BLaER1 (cell line): ENCODE data around the gene GPR132.
A peak's percentile ranks its signal among the peaks of the same experiment; 100 is the strongest.

Experiments used
- H3K27ac ChIP-seq: shearing (Covaris generic); formaldehyde crosslinking; 2 replicates; pipeline ENCODE4 v1.8.1; 2022
- H3K27me3 ChIP-seq: shearing (Covaris generic); formaldehyde crosslinking; 2 replicates; pipeline ENCODE4 v1.8.1; 2022
- H3K36me3 ChIP-seq: shearing (Covaris generic); formaldehyde crosslinking; 2 replicates; pipeline ENCODE4 v1.8.1; 2022
- H3K4me1 ChIP-seq: shearing (Covaris generic); formaldehyde crosslinking; 2 replicates; pipeline ENCODE4 v1.8.1; 2022
- H3K4me2 ChIP-seq: shearing (Covaris generic); formaldehyde crosslinking; 2 replicates; pipeline ENCODE4 v1.8.1; 2022
- H3K4me3 ChIP-seq: shearing (Covaris generic); formaldehyde crosslinking; 2 replicates; pipeline ENCODE4 v1.8.1; 2022
- H3K9ac ChIP-seq: shearing (Covaris generic); formaldehyde crosslinking; 2 replicates; pipeline ENCODE4 v1.8.1; 2022
- H3K9me3 ChIP-seq: shearing (Covaris generic); formaldehyde crosslinking; 2 replicates; pipeline ENCODE4 v1.8.1; 2022
- H4K20me1 ChIP-seq: shearing (Covaris generic); formaldehyde crosslinking; 2 replicates; pipeline ENCODE4 v1.8.1; 2022
- Cebpa-rat ChIP-seq: shearing (Covaris generic); IDR thresholded peaks from 2 replicates; pipeline ENCODE4 v1.8.1; 2022

GPR132 gene

DNA sequence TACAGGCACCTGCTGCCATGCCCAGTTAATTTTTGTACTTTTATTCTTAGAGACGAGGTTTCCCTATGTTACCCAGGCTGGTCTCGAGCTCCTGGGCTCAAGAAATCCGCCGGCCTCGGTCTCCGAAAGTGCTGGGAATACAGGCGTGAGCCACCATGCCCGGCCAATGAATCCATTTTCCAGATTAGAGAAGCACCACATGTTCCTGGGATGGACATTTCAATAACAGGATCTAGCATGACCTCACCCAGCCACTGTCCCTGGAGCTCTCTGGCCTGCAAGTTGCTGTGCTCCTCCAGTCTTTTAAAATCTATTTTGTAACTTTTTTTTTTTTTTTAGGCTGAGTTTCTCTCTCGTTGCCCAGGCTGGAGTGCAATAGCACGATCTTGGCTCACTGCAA lies 2.2 kb downstream of the GPR132 start:
- H3K27ac ChIP-seq = peak overlapping the region; percentile 96
- peak overlapping the region; percentile 100 for H3K4me2 ChIP-seq
- H3K4me3 ChIP-seq = peak overlapping the region; percentile 76
- H3K4me1 ChIP-seq = peaks cover 98% of the 10 kb centered on the region
- H3K9me3 ChIP-seq = no peaks in the 10 kb centered on the region
- H4K20me1 ChIP-seq = peaks cover 41% of the 10 kb centered on the region
- no peak for TF ChIP-seq Cebpa-rat
- H3K27me3 ChIP-seq = no peaks in the 10 kb centered on the region
- peak overlapping the region; percentile 88 for H3K9ac ChIP-seq
- H3K36me3 ChIP-seq = 0 out of 2 replicates have a peak, but pooled peaks cover under 1% of the 10 kb centered on the region

DNA sequence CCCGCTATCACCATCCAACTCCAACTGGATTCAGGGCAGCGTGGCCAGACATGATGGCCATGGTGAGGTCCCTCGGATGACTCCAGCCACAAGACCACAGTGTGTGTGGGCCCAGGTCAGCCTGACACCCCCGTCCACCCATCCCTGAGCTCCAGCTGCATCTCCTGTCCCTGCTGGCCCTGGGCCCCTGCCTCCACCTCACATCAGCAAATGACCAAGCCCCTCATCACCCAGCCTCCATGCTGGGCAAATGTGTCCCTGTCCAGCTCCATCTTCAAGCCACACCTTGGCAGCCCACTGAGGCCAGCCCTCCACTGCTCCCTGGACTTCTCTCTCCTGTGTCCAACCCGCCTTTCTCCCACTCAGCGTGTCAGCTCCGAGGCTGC lies 3.2 kb downstream of the GPR132 start:
- peak overlapping the region; percentile 88 for H3K9ac ChIP-seq
- peak overlapping the region; percentile 100 for H3K4me2 ChIP-seq
- H3K27me3 ChIP-seq = no peaks in the 10 kb centered on the region
- peak overlapping the region; percentile 62 for H3K4me3 ChIP-seq
- no peak for TF ChIP-seq Cebpa-rat
- no peaks in the 10 kb centered on the region for H3K9me3 ChIP-seq
- H3K27ac ChIP-seq = peak overlapping the region; percentile 96
- peaks cover 11% of the 10 kb centered on the region for H3K36me3 ChIP-seq
- peaks cover 51% of the 10 kb centered on the region for H4K20me1 ChIP-seq
- peaks cover 94% of the 10 kb centered on the region for H3K4me1 ChIP-seq

DNA sequence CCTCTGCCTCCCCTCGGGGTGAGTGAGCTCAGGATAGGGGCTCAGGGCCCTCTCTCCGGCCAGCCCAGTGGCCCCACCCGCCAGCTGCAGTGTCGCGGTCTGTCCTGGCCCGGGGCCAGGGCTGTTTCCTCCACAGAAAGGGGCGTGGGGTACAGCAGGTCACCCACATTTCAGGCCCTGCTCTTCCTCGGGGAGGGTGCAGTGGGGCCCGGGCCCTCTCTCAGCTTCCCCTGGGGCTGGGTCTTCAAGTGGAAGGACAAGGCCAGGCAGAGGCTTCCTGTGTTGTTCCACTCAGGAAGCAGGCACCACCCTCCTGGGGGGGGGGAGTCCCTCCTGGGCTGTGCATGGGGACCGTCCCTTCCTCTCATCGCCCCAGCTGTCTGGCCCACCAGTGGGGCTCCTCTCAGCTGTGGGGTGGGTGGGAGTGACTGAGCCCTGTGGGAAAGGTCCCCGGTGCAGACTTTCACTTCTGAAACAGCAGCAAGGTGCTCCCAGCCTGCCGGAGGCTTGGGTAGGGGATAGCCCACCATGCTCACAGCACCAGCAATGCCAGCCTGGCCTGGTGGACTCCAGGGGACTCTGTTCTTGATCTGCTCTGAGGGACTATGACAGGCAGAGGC lies 3.7 kb downstream of the GPR132 start:
- peak overlapping the region; percentile 100 for H3K4me2 ChIP-seq
- peaks cover 89% of the 10 kb centered on the region for H3K4me1 ChIP-seq
- H4K20me1 ChIP-seq = peaks cover 56% of the 10 kb centered on the region
- peaks cover 16% of the 10 kb centered on the region for H3K36me3 ChIP-seq
- H3K4me3 ChIP-seq = peak overlapping the region; percentile 62
- H3K9ac ChIP-seq = peak overlapping the region; percentile 88
- peak overlapping the region; percentile 96 for H3K27ac ChIP-seq
- no peak for TF ChIP-seq Cebpa-rat
- no peaks in the 10 kb centered on the region for H3K27me3 ChIP-seq
- H3K9me3 ChIP-seq = no peaks in the 10 kb centered on the region

DNA sequence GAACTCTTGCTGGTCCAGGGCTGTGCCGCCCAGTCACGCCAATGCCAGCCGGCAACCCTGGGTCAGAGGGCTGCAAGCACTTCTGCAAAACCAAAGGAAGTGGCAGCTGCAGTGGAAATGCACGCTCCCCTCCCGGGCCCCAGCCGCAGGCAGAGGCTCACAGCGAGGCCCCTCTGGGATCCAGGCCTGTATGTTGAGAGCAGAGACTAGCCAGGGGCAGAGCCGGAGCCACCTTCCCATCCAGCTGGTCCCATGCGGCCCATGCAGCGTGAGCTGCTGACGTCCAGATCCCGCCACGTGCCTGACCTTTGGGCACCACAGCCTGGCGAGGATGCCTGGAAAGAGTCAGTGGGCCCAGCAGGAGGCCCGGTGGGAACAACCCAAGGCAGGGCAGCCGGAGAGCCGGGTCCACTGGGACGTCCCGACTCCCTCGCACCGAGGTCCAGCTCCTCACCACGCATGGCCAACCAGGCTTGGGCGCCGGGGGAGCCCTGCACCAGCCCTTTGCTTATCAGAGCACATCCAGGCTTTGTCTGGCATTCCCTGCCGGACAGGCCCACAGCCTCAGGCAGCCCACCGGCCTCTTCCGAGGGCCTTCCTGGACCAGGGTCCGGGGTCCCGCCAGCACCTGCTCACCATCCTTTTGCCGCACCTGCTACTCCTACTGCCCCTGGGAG lies 4.3 kb downstream of the GPR132 start:
- Histone ChIP-seq H3K27ac (peak overlapping the region; percentile 96), H3K4me2 (peak overlapping the region; percentile 100), H3K36me3 (peaks cover 22% of the 10 kb centered on the region), H4K20me1 (peaks cover 62% of the 10 kb centered on the region), H3K27me3 (no peaks in the 10 kb centered on the region), H3K4me3 (peak overlapping the region; percentile 62), H3K4me1 (peaks cover 83% of the 10 kb centered on the region), H3K9ac (peak overlapping the region; percentile 88), H3K9me3 (no peaks in the 10 kb centered on the region)
- no peak for TF ChIP-seq Cebpa-rat

DNA sequence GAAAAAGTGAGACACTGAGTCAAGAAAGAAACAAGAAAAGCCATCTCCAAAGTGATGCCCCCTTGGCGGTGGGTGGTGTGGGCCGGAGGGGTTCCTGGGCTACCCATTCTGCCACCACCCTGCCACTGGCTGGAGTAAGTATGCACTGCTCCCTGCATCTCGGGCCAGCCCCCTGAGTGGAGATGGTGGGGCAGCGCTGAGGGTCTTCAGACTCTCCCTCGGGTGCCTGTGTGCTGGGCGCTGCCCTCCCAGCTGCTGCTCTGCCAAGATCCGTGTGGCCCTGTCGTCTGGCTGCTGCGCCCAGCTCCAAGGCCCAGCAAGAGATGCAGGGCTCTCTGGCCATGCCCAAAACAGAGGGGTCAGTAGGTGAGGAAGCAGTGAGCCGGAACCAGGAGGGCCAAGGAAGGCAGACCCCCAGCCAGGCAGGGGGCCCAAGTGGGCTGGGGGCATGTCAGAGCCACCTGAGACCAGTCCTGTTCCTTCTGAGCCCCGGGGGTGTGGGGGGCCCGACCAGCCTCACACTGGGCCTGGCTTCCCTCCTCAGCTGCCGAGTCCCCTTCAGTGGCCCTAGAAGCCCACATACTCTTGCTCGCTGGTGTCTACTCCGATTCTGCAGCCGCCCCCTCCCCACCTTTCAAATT lies 5.2 kb downstream of the GPR132 start:
- no peak for TF ChIP-seq Cebpa-rat
- Histone ChIP-seq H3K27ac (peak overlapping the region; percentile 96), H4K20me1 (peaks cover 71% of the 10 kb centered on the region), H3K4me3 (peak overlapping the region; percentile 62), H3K4me2 (peak overlapping the region; percentile 100), H3K4me1 (peaks cover 77% of the 10 kb centered on the region), H3K9ac (peak overlapping the region; percentile 88), H3K36me3 (peaks cover 31% of the 10 kb centered on the region), H3K27me3 (no peaks in the 10 kb centered on the region), H3K9me3 (no peaks in the 10 kb centered on the region)

DNA sequence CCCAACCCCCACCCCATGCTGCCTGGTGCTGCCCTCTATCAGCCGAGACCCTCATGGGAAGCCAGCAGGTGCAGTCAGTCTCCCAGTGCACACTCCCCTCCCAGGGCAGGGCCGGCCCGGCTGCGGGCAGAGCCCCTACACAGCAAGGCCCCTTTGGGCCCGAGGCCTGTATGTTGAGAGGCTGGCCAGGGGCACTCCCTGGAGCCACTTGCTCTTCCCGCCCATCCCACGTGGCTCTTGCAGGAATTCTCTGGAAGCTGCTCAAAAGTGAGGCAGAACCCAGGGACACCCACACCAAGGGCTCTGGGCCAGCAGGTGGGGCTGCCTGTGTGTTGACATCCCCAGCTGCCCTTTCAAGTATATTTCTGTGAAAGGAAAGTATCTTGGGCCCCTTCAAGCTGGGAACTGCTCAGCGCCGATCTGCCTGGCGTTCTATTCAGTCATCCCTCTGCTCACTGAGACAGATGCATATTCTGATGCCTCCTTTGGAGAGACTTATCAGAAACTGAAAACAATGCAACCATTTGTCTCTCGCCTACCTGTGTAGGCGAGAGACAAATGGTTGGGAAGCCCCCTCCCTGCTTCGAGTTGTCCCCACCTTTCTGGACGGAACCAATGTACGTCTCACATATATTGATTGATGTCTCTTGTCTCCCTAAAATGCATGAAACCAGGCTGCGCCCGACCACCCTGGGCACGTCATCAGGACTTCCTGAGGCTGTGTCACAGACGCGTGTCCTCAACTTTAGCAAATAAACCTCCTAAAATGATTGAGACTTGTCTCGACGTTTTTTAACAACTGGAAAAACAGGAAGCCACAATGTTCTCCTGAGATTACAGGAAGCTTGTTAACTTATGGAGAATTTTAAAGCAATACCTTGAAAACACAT lies 6.0 kb downstream of the GPR132 start:
- Histone ChIP-seq H3K9ac (peak overlapping the region; percentile 88), H3K36me3 (peaks cover 38% of the 10 kb centered on the region), H3K4me2 (peak overlapping the region; percentile 100), H4K20me1 (peaks cover 78% of the 10 kb centered on the region), H3K27me3 (no peaks in the 10 kb centered on the region), H3K27ac (peak overlapping the region; percentile 96), H3K4me3 (peak overlapping the region; percentile 62), H3K9me3 (no peaks in the 10 kb centered on the region), H3K4me1 (peaks cover 69% of the 10 kb centered on the region)
- no peak for TF ChIP-seq Cebpa-rat

DNA sequence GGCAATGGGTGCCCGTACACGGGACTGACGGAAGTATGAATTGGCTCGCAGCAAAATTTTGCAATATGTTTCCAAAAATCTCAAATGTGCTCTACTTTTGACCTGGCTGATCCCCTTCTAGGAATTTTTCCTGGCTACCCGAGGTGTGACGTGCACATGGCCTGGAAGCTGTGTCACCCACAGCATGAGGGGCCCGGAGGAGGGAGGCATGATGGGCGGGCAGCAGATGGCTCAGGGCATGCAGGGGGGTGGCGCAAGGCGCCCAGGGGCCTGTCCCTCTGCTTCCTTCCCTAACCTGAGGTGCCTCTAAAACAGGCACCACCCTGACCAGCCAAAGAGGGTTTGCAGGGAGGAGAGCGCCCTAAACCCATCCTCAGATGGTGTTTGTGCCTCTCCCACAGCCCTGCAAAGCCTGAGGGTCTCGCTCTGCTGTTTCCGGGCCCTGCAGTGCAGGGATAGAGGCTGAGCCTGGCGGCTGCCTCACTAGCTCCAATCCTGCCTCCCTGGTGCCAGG lies 6.7 kb downstream of the GPR132 start:
- H3K4me2 ChIP-seq = peak overlapping the region; percentile 100
- H3K4me1 ChIP-seq = peaks cover 62% of the 10 kb centered on the region
- peaks cover 85% of the 10 kb centered on the region for H4K20me1 ChIP-seq
- no peaks in the 10 kb centered on the region for H3K27me3 ChIP-seq
- no peak for TF ChIP-seq Cebpa-rat
- H3K9me3 ChIP-seq = no peaks in the 10 kb centered on the region
- H3K4me3 ChIP-seq = peak overlapping the region; percentile 62
- peak overlapping the region; percentile 88 for H3K9ac ChIP-seq
- peaks cover 45% of the 10 kb centered on the region for H3K36me3 ChIP-seq
- H3K27ac ChIP-seq = peak overlapping the region; percentile 96

- Histone ChIP-seq H4K20me1 (peaks cover 95% of the 10 kb centered on the region), H3K9ac (0 out of 2 replicates have a peak overlapping the region, but pooled peaks have one; percentile 38)
- TF ChIP-seq Cebpa-rat = no peak
These were observed 8.9 kb downstream of the GPR132 start for GRCh38 chr14:105056303-105056831.

More at GRCh38 chr14:105056303-105056831, 8.9 kb downstream of the GPR132 start:
- peaks cover 67% of the 10 kb centered on the region for H3K36me3 ChIP-seq
- H3K4me3 ChIP-seq = no peak overlapping the region
- H3K27me3 ChIP-seq = no peaks in the 10 kb centered on the region
- H3K4me2 ChIP-seq = no peak overlapping the region
- no peaks in the 10 kb centered on the region for H3K9me3 ChIP-seq
- peaks cover 40% of the 10 kb centered on the region for H3K4me1 ChIP-seq
- H3K27ac ChIP-seq = no peak overlapping the region
